ENCODE data around the gene AHRR. TPM values are rescaled to one million over a fixed set of nuclear protein-coding genes. Genes with fewer than 3 reads are reported as not detected.

Gene AHRR
- total RNA-seq, 1 donor from 2014 or later, result 10.5 TPM

GRCh38 chr5:440401-441201, 119.1 kb downstream of the AHRR start:
- Histone ChIP-seq H3K4me1 (ENCODE audit: insufficient read depth, low read length) (peaks cover 16% of the 10 kb centered on the region), H3K27ac (ENCODE audit: low read depth, low read length) (no peak overlapping the region), H3K4me3 (ENCODE audit: insufficient read depth, low read depth, low read length) (no peak overlapping the region), H3K9me3 (ENCODE audit: insufficient read depth, low read depth, low read length) (no peaks in the 10 kb centered on the region), H3K36me3 (ENCODE audit: insufficient read depth, low read length) (no peaks in the 10 kb centered on the region), H3K27me3 (ENCODE audit: insufficient read depth, low read length) (no peaks in the 10 kb centered on the region), H3K79me2 (ENCODE audit: insufficient read depth, low read length) (peaks cover 35% of the 10 kb centered on the region), H3K9ac (ENCODE audit: low read length) (no peak overlapping the region), H2AFZ (ENCODE audit: low read depth, low read length) (no peak overlapping the region), H4K20me1 (ENCODE audit: insufficient read depth, low read length) (peaks cover 16% of the 10 kb centered on the region), H3K4me2 (ENCODE audit: low read length) (no peak overlapping the region)
- FAIRE-seq, result no peak
- no peak overlapping the region for H3K27ac Mint-ChIP-seq (ENCODE audit: unreplicated experiment)
- peaks cover under 1% of the 10 kb centered on the region for H3K27me3 Mint-ChIP-seq (ENCODE audit: low read depth, unreplicated experiment)
- no peak for TF ChIP-seq EZH2 (IDR thresholded peaks at IDR 0.05; ENCODE audit: insufficient read depth, low read length)
- TF ChIP-seq, protein P1, sequence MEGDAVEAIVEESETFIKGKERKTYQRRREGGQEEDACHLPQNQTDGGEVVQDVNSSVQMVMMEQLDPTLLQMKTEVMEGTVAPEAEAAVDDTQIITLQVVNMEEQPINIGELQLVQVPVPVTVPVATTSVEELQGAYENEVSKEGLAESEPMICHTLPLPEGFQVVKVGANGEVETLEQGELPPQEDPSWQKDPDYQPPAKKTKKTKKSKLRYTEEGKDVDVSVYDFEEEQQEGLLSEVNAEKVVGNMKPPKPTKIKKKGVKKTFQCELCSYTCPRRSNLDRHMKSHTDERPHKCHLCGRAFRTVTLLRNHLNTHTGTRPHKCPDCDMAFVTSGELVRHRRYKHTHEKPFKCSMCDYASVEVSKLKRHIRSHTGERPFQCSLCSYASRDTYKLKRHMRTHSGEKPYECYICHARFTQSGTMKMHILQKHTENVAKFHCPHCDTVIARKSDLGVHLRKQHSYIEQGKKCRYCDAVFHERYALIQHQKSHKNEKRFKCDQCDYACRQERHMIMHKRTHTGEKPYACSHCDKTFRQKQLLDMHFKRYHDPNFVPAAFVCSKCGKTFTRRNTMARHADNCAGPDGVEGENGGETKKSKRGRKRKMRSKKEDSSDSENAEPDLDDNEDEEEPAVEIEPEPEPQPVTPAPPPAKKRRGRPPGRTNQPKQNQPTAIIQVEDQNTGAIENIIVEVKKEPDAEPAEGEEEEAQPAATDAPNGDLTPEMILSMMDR (IDR thresholded peaks at IDR 0.05; ENCODE audit: insufficient read depth, low read depth, low read length), result no peak
- no peak for DNase-seq (ENCODE audit: low read depth)
- H3K9me3 Mint-ChIP-seq (ENCODE audit: unreplicated experiment), result no peaks in the 10 kb centered on the region
- peak overlapping the region; percentile 18 for H3K4me3 Mint-ChIP-seq (ENCODE audit: unreplicated experiment)
- peaks cover 11% of the 10 kb centered on the region for H3K4me1 Mint-ChIP-seq (ENCODE audit: low read depth, unreplicated experiment)
- peaks cover 1% of the 10 kb centered on the region for H3K36me3 Mint-ChIP-seq (ENCODE audit: low read depth, unreplicated experiment)

DNA sequence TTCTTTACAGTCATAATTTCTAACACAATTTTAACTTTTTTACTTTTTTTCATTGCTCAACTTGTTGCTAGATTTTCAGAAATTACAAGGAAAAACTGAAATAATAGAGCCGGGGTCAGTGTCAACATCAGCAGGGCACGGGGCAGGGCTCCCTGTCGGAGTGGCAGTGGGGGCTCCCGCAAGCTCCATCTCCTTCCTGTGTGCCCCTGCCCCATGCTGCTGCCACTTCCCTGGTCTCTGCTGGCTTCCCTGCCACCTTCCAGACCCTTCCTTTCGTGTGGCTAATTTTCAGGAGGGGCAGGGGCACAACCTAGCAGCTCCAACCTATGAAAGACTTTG, 120.5 kb downstream of the AHRR start:
- H3K27ac Mint-ChIP-seq (ENCODE audit: unreplicated experiment), result no peak overlapping the region

More for the DNA sequence above, 120.5 kb downstream of the AHRR start:
- no peak for DNase-seq (ENCODE audit: low read depth)
- Mint-ChIP-seq H3K4me1 (ENCODE audit: low read depth, unreplicated experiment) (peaks cover 11% of the 10 kb centered on the region), H3K4me3 (ENCODE audit: unreplicated experiment) (peak overlapping the region; percentile 98), H3K9me3 (ENCODE audit: unreplicated experiment) (no peaks in the 10 kb centered on the region), H3K27me3 (ENCODE audit: low read depth, unreplicated experiment) (no peaks in the 10 kb centered on the region), H3K36me3 (ENCODE audit: low read depth, unreplicated experiment) (peaks cover 1% of the 10 kb centered on the region)
- Histone ChIP-seq H2AFZ (ENCODE audit: low read depth, low read length) (no peak overlapping the region), H3K4me1 (ENCODE audit: insufficient read depth, low read length) (peaks cover 16% of the 10 kb centered on the region), H3K27ac (ENCODE audit: low read depth, low read length) (peak overlapping the region; percentile 79), H3K27me3 (ENCODE audit: insufficient read depth, low read length) (no peaks in the 10 kb centered on the region), H3K4me2 (ENCODE audit: low read length) (peak overlapping the region; percentile 99), H3K9me3 (ENCODE audit: insufficient read depth, low read depth, low read length) (no peaks in the 10 kb centered on the region), H4K20me1 (ENCODE audit: insufficient read depth, low read length) (peaks cover 18% of the 10 kb centered on the region), H3K9ac (ENCODE audit: low read length) (peak overlapping the region; percentile 93), H3K36me3 (ENCODE audit: insufficient read depth, low read length) (peaks cover 1% of the 10 kb centered on the region), H3K79me2 (ENCODE audit: insufficient read depth, low read length) (peaks cover 40% of the 10 kb centered on the region), H3K4me3 (ENCODE audit: insufficient read depth, low read depth, low read length) (peak overlapping the region; percentile 77)
- TF ChIP-seq, protein P1 (IDR thresholded peaks at IDR 0.05; ENCODE audit: insufficient read depth, low read depth, low read length), result no peak
- no peak for TF ChIP-seq EZH2 (IDR thresholded peaks at IDR 0.05; ENCODE audit: insufficient read depth, low read length)
- FAIRE-seq, result no peak
